OCI-M1 (cell line): ENCODE results near the gene KRTAP3-2.

Experiments used
- DNase-seq: peaks from one replicate; lab custom pipeline; 2025; lab: John Stamatoyannopoulos, UW

KRTAP3-2 gene

GRCh38 chr17:41010441-41010840 lies 10.7 kb upstream of the KRTAP3-2 start:
- no peak for DNase-seq

- DNase-seq = no peak
These were observed 10.2 kb upstream of the KRTAP3-2 start for GRCh38 chr17:41009936-41010335.

GRCh38 chr17:41009301-41009760 lies 9.6 kb upstream of the KRTAP3-2 start:
- DNase-seq = no peak

- DNase-seq = no peak
These were observed 9.1 kb upstream of the KRTAP3-2 start, which contains the start of gene KRTAP3-1 for GRCh38 chr17:41008811-41009210. Gene KRTAP3-1, minus strand, starts transcription at chr17:41009128. Its CDS starts 54 bp downstream, at chr17:41009074.

- DNase-seq = no peak
These were observed 4.7 kb upstream of the KRTAP3-2 start for GRCh38 chr17:41004397-41004796.

- DNase-seq = no peak
These were observed 4.2 kb upstream of the KRTAP3-2 start for GRCh38 chr17:41003926-41004325.

- no peak for DNase-seq
These were observed 3.1 kb upstream of the KRTAP3-2 start for GRCh38 chr17:41002814-41003213.

- DNase-seq = no peak
These were observed 2.1 kb upstream of the KRTAP3-2 start for GRCh38 chr17:41001795-41002194.

GRCh38 chr17:40997361-40997760 lies 2.3 kb downstream of the KRTAP3-2 start:
- DNase-seq = no peak

- DNase-seq = no peak
These were observed 2.9 kb downstream of the KRTAP3-2 start for GRCh38 chr17:40996829-40997228.

- DNase-seq = no peak
These were observed 4.6 kb downstream of the KRTAP3-2 start for GRCh38 chr17:40995116-40995515.

GRCh38 chr17:40993839-40994238 lies 5.9 kb downstream of the KRTAP3-2 start, which contains the start of gene KRTAP3-3:
Gene KRTAP3-3, minus strand, starts transcription at chr17:40994164. Its CDS starts 67 bp downstream, at chr17:40994097.
- no peak for DNase-seq

GRCh38 chr17:40993084-40993483 lies 6.6 kb downstream of the KRTAP3-2 start:
- DNase-seq = no peak

GRCh38 chr17:40992666-40993065 lies 7.0 kb downstream of the KRTAP3-2 start:
- no peak for DNase-seq

- no peak for DNase-seq
These were observed 12.8 kb downstream of the KRTAP3-2 start for GRCh38 chr17:40986920-40987319.

GRCh38 chr17:40984226-40984625 lies 15.5 kb downstream of the KRTAP3-2 start, which contains the start of gene KRT40:
Gene KRT40, minus strand, starts transcription at chr17:40984326. Its CDS starts 53 bp downstream, at chr17:40984273.
- no peak for DNase-seq

GRCh38 chr17:40981115-40981514 lies 18.6 kb downstream of the KRTAP3-2 start:
- DNase-seq = no peak

GRCh38 chr17:40980596-40980995 lies 19.1 kb downstream of the KRTAP3-2 start:
- no peak for DNase-seq

- DNase-seq = no peak
These were observed 19.6 kb downstream of the KRTAP3-2 start for GRCh38 chr17:40980117-40980516.

- no peak for DNase-seq
These were observed 21.0 kb downstream of the KRTAP3-2 start for GRCh38 chr17:40978575-40979151.

- DNase-seq = no peak
These were observed 24.2 kb downstream of the KRTAP3-2 start for GRCh38 chr17:40975516-40975915.

GRCh38 chr17:40974366-40974765 lies 25.3 kb downstream of the KRTAP3-2 start:
- no peak for DNase-seq

- no peak for DNase-seq
These were observed 32.1 kb downstream of the KRTAP3-2 start for GRCh38 chr17:40967582-40967981.

GRCh38 chr17:40966848-40967247 lies 32.9 kb downstream of the KRTAP3-2 start, which contains the start of gene KRT39:
Gene KRT39, minus strand, starts transcription at chr17:40966948. Its CDS starts 92 bp downstream, at chr17:40966856.
- no peak for DNase-seq
